ENCODE data around the gene ADAMTS15. TPM values are rescaled to one million over a fixed set of nuclear protein-coding genes. Genes with fewer than 3 reads are reported as not detected.

Gene ADAMTS15
- total RNA-seq, 1 donor from 2014 or later, result 81.6 TPM

GRCh38 chr11:130525307-130525706 is 76.9 kb downstream of the ADAMTS15 start:
- H3K27ac Mint-ChIP-seq (ENCODE audit: unreplicated experiment), result no peak overlapping the region
- no peaks in the 10 kb centered on the region for H3K9me3 Mint-ChIP-seq (ENCODE audit: unreplicated experiment)
- no peaks in the 10 kb centered on the region for H3K27me3 Mint-ChIP-seq (ENCODE audit: unreplicated experiment)
- no peaks in the 10 kb centered on the region for H3K36me3 Mint-ChIP-seq (ENCODE audit: unreplicated experiment)
- H3K4me1 Mint-ChIP-seq (ENCODE audit: unreplicated experiment), result peaks cover 32% of the 10 kb centered on the region
- H3K4me3 Mint-ChIP-seq (ENCODE audit: unreplicated experiment), result no peak overlapping the region
- DNase-seq (ENCODE audit: extremely low spot score, unreplicated experiment), result no peak
- no peak for TF ChIP-seq CTCF (IDR thresholded peaks at IDR 0.05)

Other genes starting within 250 kb of the ADAMTS15 start
- gene ZBTB44, start 133.7 kb upstream of the ADAMTS15 start, total RNA-seq, result 28.1 and 32.5 TPM in 2 replicates
- gene ADAMTS8, start 20.0 kb upstream of the ADAMTS15 start, total RNA-seq, result 0.19 and 0.31 TPM in 2 replicates

Data from osteocyte (in vitro differentiated cells).